ENCODE measurements around the gene KANK4.

The KANK4 gene

DNA sequence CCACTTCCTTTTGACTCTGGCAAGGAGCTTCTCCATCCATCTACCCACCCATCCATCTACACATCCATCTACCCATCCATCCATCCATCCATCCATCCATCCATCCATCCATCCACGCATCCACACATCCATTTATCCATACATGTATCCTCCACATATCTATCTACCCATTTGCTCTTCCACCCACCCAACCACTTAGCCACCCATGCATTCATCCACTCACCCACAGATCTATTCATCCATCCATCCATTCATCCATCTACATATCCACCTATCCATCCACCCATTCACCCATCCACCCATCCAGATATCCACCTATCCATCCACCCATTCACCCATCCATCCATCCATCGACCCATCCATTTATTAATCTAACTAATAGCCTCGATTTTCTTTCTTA is 23.0 kb upstream of the KANK4 start:
- Histone ChIP-seq H3K27ac (no peak overlapping the region), H3K4me3 (no peak overlapping the region), H3K36me3 (no peaks in the 10 kb centered on the region), H3K9me3 (no peaks in the 10 kb centered on the region), H3K27me3 (no peaks in the 10 kb centered on the region), H3K4me1 (peaks cover 0 to 7% (median under 1%) of the 10 kb centered on the region in 4 donors)
- DNase-seq = no peak
- TF ChIP-seq, protein P1, sequence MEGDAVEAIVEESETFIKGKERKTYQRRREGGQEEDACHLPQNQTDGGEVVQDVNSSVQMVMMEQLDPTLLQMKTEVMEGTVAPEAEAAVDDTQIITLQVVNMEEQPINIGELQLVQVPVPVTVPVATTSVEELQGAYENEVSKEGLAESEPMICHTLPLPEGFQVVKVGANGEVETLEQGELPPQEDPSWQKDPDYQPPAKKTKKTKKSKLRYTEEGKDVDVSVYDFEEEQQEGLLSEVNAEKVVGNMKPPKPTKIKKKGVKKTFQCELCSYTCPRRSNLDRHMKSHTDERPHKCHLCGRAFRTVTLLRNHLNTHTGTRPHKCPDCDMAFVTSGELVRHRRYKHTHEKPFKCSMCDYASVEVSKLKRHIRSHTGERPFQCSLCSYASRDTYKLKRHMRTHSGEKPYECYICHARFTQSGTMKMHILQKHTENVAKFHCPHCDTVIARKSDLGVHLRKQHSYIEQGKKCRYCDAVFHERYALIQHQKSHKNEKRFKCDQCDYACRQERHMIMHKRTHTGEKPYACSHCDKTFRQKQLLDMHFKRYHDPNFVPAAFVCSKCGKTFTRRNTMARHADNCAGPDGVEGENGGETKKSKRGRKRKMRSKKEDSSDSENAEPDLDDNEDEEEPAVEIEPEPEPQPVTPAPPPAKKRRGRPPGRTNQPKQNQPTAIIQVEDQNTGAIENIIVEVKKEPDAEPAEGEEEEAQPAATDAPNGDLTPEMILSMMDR (IDR thresholded peaks at IDR 0.05) = no peak
- intact Hi-C loops (cut with DNase I; ENCODE audit: low total_unique reads) = no loop called here

- TF ChIP-seq, protein P1 (IDR thresholded peaks at IDR 0.05) = no peak
- no peak overlapping the region for H3K27ac ChIP-seq
- no peaks in the 10 kb centered on the region for H3K27me3 ChIP-seq
- intact Hi-C loops (cut with DNase I; ENCODE audit: low total_unique reads) = no loop called here
- H3K36me3 ChIP-seq = no peaks in the 10 kb centered on the region
- H3K9me3 ChIP-seq = no peaks in the 10 kb centered on the region
- peaks cover 0 to 9% (median 4%) of the 10 kb centered on the region in 4 donors for H3K4me1 ChIP-seq
- no peak for DNase-seq
- no peak overlapping the region for H3K4me3 ChIP-seq
Measured at GRCh38 chr1:62341615-62342014, 22.4 kb upstream of the KANK4 start.

GRCh38 chr1:62341089-62341488 is 21.9 kb upstream of the KANK4 start:
- no peaks in the 10 kb centered on the region for H3K36me3 ChIP-seq
- intact Hi-C loops (cut with DNase I; ENCODE audit: low total_unique reads) = no loop called here
- no peaks in the 10 kb centered on the region for H3K9me3 ChIP-seq
- TF ChIP-seq, protein P1 (IDR thresholded peaks at IDR 0.05) = no peak
- no peak overlapping the region for H3K4me3 ChIP-seq
- no peak for DNase-seq
- H3K4me1 ChIP-seq = peaks cover 0 to 10% (median 5%) of the 10 kb centered on the region in 4 donors
- H3K27ac ChIP-seq = no peak overlapping the region
- no peaks in the 10 kb centered on the region for H3K27me3 ChIP-seq

DNA sequence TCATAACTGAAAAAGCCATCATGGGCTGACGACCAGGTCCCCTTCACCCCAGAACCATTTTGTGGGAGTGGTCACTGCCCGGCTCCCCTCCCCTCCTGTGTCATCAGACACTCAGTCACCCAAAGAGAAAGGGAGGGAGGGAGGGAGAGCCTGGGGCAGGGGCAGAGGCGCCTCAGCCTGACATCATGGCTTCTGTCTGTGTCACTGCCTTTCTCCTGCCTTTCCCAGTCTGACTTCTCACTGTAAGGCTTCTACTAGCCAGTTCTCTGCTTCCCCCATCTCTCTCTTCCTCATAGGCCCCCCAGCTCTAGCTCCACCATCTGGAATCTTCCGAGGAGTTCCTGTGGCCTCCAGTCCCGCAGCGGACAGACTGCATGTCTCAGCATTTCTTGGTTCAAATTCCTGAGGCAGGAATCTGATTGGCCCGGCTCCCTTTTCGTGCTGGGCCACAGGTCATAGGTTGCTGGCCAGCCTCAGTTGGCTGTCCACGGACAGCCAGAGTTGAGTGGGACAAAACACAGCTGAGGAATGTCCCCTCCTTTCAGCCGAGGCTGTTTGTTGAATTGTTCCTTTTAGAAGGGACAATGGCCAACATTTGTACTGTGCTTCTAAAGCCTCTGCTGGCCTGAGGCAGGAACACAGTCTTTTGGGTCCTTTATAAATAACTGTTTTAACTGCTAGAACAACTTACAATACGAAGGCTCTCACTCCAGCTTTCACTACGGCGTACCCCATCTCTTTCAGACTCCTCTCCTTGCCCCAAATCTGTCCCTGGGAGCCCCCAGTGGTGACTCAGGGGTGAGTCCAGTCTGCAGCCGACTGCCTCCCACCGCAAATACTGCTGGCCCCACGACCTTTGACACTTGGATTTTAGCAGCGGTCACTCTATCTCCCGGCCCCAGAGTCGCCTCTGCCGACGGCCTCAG is 18.7 kb upstream of the KANK4 start:
- no peak overlapping the region for H3K27ac ChIP-seq
- no peaks in the 10 kb centered on the region for H3K9me3 ChIP-seq
- H3K4me1 ChIP-seq = peaks cover 0 to 10% (median 5%) of the 10 kb centered on the region in 4 donors
- no peaks in the 10 kb centered on the region for H3K27me3 ChIP-seq
- intact Hi-C loops (cut with DNase I; ENCODE audit: low total_unique reads) = no loop called here
- no peak overlapping the region for H3K4me3 ChIP-seq
- DNase-seq = no peak
- TF ChIP-seq, protein P1 (IDR thresholded peaks at IDR 0.05) = no peak
- H3K36me3 ChIP-seq = no peaks in the 10 kb centered on the region

DNA sequence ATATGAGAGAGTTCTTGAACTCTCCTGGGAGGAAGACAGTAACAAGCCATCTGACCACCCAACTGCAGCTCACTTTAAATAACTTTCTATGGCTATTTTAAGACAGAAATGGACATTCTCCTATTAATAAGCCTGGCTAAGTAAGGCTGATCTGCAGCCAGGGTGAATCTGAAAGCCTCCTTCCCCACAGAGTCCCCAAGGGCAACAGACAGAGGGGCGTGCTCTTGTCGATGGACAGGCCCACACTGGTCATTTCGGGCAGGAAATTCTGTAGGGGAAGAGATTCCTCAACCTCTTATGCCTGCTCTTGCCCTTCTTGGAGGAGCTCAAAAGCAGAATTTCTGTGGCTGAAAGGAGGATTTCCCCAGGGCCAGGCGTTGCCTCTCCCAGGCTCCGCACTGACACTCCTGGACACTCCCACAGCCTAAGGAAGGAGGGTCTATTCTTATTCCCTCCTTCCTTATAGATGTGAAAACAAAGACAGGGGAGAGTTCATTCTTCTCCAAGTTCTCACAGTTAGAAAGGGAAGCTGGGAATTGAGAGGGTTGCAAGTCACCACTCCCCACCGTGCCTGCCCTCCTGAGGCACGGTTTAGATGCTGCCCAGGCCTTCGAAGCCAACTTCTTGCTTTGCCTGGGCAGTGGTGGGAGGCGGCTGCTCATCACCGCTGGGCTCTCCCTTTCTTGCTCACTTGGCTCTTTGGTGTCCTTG is 17.9 kb upstream of the KANK4 start:
- no peak overlapping the region for H3K27ac ChIP-seq
- H3K9me3 ChIP-seq = no peaks in the 10 kb centered on the region
- intact Hi-C loops (cut with DNase I; ENCODE audit: low total_unique reads) = no loop called here
- DNase-seq = no peak
- TF ChIP-seq, protein P1 (IDR thresholded peaks at IDR 0.05) = no peak
- H3K4me3 ChIP-seq = no peak overlapping the region
- no peaks in the 10 kb centered on the region for H3K27me3 ChIP-seq
- peaks cover 0 to 10% (median 5%) of the 10 kb centered on the region in 4 donors for H3K4me1 ChIP-seq
- H3K36me3 ChIP-seq = no peaks in the 10 kb centered on the region
